Activated CD8-positive, alpha-beta T cell treated with anti-CD3 and anti-CD28 coated beads for 36 hours (primary cell): Measurements from ENCODE around the gene ADAMTS2. TPM values are rescaled to one million over a fixed set of nuclear protein-coding genes. Genes with fewer than 3 reads are reported as not detected.

Source experiments
- ATAC-seq: fragments of 200-7000 bp; cut with Tn5 transposase; one replicate; pipeline ENCODE4 v1.10.0; 2021; ENCODE audit warnings: mild to moderate bottlenecking, moderate library complexity
- CTCF ChIA-PET: fragments of 350-600 bp; sonication (Branson Sonifier 250); formaldehyde crosslinking; loops from one replicate; lab custom pipeline; 2021; ENCODE audit warnings: antibody characterized with exemption; lab: Charles Lee
- POLR2A ChIA-PET: fragments of 350-600 bp; sonication (Branson Sonifier 250); formaldehyde crosslinking; loops from one replicate; lab custom pipeline; 2021; ENCODE audit warnings: antibody characterized with exemption; lab: Charles Lee
- DNase-seq: peaks from one replicate; pipeline ENCODE4 v3.0.0-alpha.2; 2020
- H3K27ac Mint-ChIP-seq: one replicate; pipeline ENCODE4 v1.8.0; 2021; ENCODE audit warnings: mild to moderate bottlenecking, mixed read lengths
- H3K27me3 Mint-ChIP-seq: one replicate; pipeline ENCODE4 v1.8.0; 2021; ENCODE audit warnings: mixed read lengths
- H3K36me3 Mint-ChIP-seq: one replicate; pipeline ENCODE4 v1.8.0; 2021; ENCODE audit warnings: low read depth, mixed read lengths
- H3K4me1 Mint-ChIP-seq: one replicate; pipeline ENCODE4 v1.8.0; 2021; ENCODE audit warnings: low read depth, mixed read lengths
- H3K4me3 Mint-ChIP-seq: one replicate; pipeline ENCODE4 v1.8.0; 2021; ENCODE audit warnings: mild to moderate bottlenecking, moderate library complexity, mixed read lengths
- H3K9me3 Mint-ChIP-seq: one replicate; pipeline ENCODE4 v1.8.0; 2021; ENCODE audit warnings: mixed read lengths
- CTCF ChIP-seq: fragments of 200-600 bp; IDR thresholded peaks from one replicate; pipeline ENCODE4 v1.8.0; 2022; ENCODE audit warnings: antibody characterized with exemption, mild to moderate bottlenecking
- intact Hi-C: fragments of 100-400 bp; cut with micrococcal nuclease; formaldehyde crosslinking; loops from one replicate; pipeline ENCODE4 v1.10.0; 2022
- total RNA-seq, 2 experiments: library from RNA; stranded (reverse); gene quantifications; one replicate each; pipeline ENCODE4 v1.2.3, GENCODE V29; 2021

The ADAMTS2 gene
- total RNA-seq, 2 experiments from 2014 or later = not detected

DNA sequence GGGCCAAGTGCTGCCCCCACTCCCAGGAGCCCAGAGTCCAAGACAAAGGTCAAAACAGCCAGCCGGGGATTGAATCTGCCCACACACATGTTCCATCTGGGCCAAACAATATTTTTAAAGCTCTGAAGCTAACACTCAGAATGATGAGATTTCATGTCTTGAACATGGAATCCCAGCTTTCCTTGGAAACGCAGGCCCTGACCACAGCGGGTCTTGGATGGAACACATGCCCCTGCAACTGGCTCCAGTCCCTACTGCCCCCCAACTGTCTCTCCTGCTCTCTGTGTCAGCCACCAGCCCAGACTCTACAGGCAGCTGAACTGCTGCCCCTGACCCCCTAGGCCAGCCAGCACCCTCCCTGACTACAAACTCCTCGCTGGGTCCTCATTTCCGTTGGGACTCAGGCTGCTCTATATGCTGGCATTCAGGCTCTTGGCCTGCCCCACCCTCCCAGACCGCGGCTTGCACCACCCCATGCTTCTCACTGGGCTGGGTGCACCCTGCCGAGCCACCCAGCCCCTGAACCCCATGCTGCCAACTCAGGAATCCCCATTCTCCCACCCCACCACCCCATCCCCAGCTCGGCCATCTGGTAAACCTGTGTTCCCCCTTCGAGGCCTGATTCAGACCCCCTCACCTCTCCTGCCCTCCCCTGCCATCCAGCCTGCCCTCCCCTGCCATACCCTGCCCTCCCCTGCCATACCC is 71.7 kb downstream of the ADAMTS2 start:
- ATAC-seq = no peak
- Mint-ChIP-seq H3K36me3 (no peaks in the 10 kb centered on the region), H3K4me1 (no peaks in the 10 kb centered on the region), H3K4me3 (no peak overlapping the region), H3K27ac (no peak overlapping the region), H3K27me3 (no peaks in the 10 kb centered on the region), H3K9me3 (no peaks in the 10 kb centered on the region)
- intact Hi-C loops = no loop called here
- no peak for TF ChIP-seq CTCF
- DNase-seq = no peak
- POLR2A ChIA-PET = no interaction called here
- CTCF ChIA-PET = no interaction called here

DNA sequence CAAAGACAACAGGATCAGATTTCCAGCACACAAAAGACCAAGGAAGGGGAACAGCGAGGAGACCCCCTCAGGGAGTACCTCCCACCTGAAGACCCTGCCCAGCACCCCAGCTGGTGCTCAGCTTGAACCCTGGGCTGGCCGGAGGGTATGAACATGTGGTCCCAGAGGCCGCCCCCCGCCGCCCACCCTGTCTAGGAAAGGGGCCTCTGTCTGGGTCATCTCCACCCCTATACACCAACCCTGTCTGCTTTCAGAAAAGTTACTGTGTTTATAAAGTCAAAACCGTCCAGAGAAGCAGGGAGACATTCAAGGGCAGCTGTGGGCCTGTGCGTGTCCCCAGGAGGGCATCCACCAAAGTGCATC is 72.2 kb downstream of the ADAMTS2 start:
- ATAC-seq (no peak), DNase-seq (no peak)
- no peaks in the 10 kb centered on the region for H3K4me1 Mint-ChIP-seq
- no peaks in the 10 kb centered on the region for H3K27me3 Mint-ChIP-seq
- ChIA-PET POLR2A (no interaction called here), CTCF (no interaction called here)
- no peak overlapping the region for H3K27ac Mint-ChIP-seq
- H3K36me3 Mint-ChIP-seq = no peaks in the 10 kb centered on the region
- TF ChIP-seq CTCF = no peak
- intact Hi-C loops = no loop called here
- no peak overlapping the region for H3K4me3 Mint-ChIP-seq
- no peaks in the 10 kb centered on the region for H3K9me3 Mint-ChIP-seq

DNA sequence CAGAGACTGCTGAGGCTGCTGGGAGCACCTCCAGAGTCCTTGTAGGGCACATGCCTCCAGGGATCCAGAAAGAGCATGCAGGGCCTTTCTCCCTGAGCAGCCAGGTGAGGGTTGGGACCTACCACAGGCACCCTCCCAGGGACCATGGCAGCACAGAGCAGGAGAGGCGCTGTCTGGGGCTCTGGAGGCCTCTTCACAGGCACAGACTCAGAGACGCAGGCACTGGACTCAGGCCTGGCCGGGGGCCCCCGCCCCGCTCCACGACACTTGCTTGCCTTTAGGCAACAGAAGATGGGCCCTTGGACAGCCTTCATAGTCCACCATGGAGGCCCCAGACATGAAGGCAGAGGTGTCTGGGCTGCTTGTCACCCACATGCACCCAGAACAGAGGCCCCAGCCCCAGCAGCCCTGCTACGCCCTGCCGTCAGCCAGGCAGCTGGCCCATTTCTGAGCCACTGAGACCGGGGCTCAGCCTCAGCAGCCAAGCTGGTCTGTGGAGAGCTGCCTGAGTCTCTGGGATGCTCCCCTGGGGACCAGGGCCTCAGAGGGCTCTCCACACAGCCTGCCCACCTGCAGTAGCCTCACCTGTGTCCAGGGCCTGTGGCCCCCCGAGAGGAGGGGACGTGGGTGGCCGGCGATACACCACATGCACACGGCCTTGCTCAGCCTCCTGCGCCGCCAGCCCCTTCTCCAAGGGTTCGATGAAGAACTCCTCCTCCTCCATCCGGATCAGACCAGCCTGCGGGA is 72.8 kb downstream of the ADAMTS2 start:
- Mint-ChIP-seq H3K36me3 (no peaks in the 10 kb centered on the region), H3K4me1 (no peaks in the 10 kb centered on the region), H3K27me3 (no peaks in the 10 kb centered on the region), H3K9me3 (no peaks in the 10 kb centered on the region), H3K27ac (no peak overlapping the region), H3K4me3 (no peak overlapping the region)
- ChIA-PET POLR2A (no interaction called here), CTCF (no interaction called here)
- DNase-seq (no peak), ATAC-seq (no peak)
- TF ChIP-seq CTCF = no peak
- intact Hi-C loops = no loop called here

DNA sequence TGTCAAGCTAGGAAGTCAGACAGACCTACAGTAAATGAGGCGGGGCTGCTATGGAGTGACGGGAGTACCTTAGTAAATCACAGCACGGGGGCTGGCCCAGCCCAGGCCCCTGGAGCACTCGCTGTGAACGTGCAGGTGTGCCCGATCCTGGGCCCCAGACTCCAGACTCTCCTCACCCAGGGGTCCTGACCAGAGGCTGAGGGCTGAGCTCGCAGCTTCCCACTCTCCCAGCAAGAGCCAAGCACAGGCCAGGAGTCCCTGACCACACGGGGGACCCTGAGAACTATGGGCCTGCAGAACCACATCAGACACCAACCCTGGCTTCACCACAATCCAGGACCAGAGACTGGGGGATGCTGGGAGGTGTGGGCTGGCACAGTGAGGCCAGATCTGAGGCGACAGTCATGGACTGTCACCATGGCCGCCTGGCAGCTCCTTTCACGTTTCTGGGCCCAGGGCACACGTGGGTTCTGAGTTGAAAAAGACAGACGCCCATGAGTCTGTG is 73.4 kb downstream of the ADAMTS2 start:
- no peak overlapping the region for H3K4me3 Mint-ChIP-seq
- H3K9me3 Mint-ChIP-seq = no peaks in the 10 kb centered on the region
- no peaks in the 10 kb centered on the region for H3K27me3 Mint-ChIP-seq
- ChIA-PET POLR2A (no interaction called here), CTCF (no interaction called here)
- no peaks in the 10 kb centered on the region for H3K4me1 Mint-ChIP-seq
- no peaks in the 10 kb centered on the region for H3K36me3 Mint-ChIP-seq
- no peak overlapping the region for H3K27ac Mint-ChIP-seq
- no peak for TF ChIP-seq CTCF
- intact Hi-C loops = no loop called here
- ATAC-seq = no peak
- DNase-seq = no peak

DNA sequence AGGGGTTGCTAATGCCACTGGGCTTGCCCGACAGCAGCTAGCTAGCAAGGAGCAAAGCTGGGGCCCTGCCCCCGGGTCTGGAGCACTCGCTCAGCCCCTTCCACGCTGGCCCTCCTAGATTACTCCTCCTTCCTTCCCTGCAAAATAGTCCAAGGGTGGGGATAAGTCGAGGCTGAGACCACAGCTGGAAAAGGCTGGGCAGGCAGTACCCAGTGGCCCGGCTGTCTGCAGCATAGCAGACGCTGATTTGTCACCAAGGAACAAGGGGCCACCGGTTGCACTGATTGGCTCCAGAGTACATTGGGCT is 73.9 kb downstream of the ADAMTS2 start:
- CTCF ChIA-PET = no interaction called here
- intact Hi-C loops = no loop called here
- Mint-ChIP-seq H3K9me3 (no peaks in the 10 kb centered on the region), H3K27me3 (no peaks in the 10 kb centered on the region), H3K27ac (no peak overlapping the region), H3K36me3 (no peaks in the 10 kb centered on the region), H3K4me3 (no peak overlapping the region), H3K4me1 (no peaks in the 10 kb centered on the region)
- no peak for TF ChIP-seq CTCF
- POLR2A ChIA-PET = no interaction called here
- DNase-seq (no peak), ATAC-seq (no peak)
